Nucleus accumbens (tissue), 56 donors: Measurements from ENCODE around the gene PTBP2.

Source experiments
- DNase-seq, 56 donors: peaks; one replicate each; lab custom pipeline; 2025; lab: John Stamatoyannopoulos, UW

Gene PTBP2

DNA sequence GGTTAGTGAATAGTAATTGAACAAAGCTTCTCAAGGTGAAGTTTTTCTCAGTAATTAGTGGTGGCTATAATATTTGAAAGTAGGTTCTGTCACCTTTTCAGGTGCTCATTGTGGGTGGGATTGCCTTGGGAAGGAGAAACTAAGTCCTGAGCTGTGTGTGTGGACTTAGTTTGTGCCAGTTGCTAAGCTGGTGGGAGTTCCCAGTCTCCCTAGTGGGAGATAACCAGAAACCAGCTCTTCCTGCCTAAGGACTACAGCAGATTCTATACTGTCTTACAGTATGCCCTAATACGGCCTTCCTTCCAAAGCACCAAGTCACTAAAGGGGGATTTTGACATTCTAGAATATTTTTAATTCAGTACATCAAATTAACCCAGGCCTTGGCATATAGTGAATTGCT is 94.3 kb downstream of the PTBP2 start:
- no peak for DNase-seq

GRCh38 chr1:96820107-96820506 is 98.5 kb downstream of the PTBP2 start:
- DNase-seq, result no peak

GRCh38 chr1:96820671-96821070 is 99.1 kb downstream of the PTBP2 start:
- no peak for DNase-seq

- DNase-seq, result no peak
Measured at GRCh38 chr1:96825231-96825630, 103.6 kb downstream of the PTBP2 start.

- DNase-seq, result no peak
Measured at GRCh38 chr1:96825950-96826576, 104.5 kb downstream of the PTBP2 start.

DNA sequence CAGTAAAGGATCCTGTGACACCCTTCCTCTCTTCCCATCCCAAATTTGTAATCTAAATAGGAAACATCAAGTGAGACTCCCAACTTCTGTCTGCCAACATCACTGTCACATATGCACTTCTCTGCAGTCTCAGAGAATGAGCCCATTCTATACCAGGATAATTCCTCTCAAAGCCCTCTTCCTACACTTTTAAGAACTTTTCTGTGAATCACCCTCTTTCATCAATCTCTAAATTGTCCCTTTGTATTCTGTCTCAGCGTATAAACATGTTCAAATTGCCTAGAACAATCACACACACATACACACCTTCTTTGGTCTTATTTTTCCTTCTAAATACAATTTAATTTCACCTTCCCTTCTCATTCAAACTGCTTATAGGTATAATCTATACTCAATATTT is 111.8 kb downstream of the PTBP2 start:
- no peak for DNase-seq

GRCh38 chr1:96834986-96835385 is 113.4 kb downstream of the PTBP2 start:
- DNase-seq, result no peak

- no peak for DNase-seq
Measured at GRCh38 chr1:96837057-96837780, 115.6 kb downstream of the PTBP2 start.

- no peak for DNase-seq
Measured at GRCh38 chr1:96837781-96838216, 116.2 kb downstream of the PTBP2 start.

- DNase-seq, result no peak
Measured at GRCh38 chr1:96840396-96840795, 118.8 kb downstream of the PTBP2 start.

DNA sequence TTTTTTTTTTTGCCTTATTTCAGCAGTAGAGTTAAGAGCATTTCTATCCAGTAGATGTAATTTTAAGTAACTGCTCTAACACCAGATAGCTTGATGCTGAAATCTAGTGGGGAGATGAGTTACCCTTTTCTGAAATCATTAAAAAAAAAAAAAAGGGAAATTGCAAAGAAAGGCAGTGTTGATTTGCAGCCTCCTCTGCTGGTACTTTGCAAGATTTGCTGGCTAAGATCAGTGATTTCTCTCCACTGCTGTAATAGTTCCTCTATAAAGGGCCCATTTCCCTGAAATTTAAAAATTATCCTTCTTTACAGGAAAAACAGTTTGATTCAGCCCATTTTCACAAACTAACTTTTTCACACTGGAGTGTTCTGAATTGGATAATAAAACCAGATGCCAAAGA is 120.6 kb downstream of the PTBP2 start:
- no peak for DNase-seq

DNA sequence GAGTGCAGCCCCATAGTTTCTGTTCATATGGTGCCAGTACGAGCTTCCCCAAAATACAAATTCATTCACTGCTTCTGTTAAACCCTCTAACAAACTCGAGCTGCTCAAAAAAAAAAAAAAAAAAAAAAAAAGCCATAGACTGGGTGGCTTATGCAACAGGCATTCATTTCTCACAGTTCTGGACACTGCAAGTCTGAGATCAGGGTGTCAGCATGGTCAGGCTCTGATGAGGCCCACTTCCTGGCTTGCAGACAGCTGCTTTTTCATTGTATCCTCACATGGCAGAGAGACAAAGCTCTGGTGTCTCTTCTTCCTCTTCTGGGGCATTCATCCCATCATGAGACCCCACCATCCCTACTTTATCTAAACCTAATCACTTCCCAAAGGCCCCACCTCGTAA is 121.6 kb downstream of the PTBP2 start:
- no peak for DNase-seq

DNA sequence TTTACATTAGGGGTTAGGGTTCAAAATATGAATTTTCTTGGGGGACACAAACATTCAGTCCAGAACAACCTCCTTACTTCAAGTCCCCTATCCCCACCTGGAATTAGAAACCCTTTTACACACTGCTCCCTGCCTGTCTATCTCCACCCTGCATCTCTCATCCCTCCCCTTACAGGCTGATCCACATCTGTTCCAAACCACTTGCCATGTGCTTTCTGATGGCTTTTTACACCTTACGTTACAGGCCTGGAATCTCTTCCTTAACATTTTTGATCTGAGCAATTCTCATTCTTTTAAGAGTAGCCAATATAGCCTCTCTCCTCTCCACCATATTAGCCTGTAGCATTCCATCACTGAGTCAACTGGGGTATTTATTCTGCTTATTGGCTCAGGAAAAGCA is 122.0 kb downstream of the PTBP2 start:
- DNase-seq, result no peak

- peak in 11 of 56 donors; percentile 0 to 30 (median 11) for DNase-seq
Measured at GRCh38 chr1:96845464-96845863, 123.9 kb downstream of the PTBP2 start.

DNA sequence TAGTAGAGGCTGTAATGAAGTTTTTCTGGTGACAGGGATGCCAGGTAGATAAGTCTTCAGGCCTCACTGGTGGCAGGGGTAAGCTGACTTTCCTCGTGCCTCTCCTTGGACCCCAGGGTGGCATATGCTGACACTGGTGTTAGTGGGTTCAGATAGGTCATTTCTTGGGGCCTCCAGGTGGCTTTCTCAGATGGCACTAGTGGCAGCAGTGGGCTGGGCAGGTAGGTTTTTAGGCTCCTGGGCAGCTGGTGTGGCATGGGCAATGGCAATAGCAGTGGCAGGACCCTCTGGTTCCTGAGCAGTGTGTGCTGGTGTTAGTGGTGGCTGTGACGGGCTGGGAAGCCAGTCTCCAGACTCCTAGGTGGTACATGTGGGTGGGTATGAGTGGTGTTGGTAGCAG is 140.3 kb downstream of the PTBP2 start:
- no peak for DNase-seq

- no peak for DNase-seq
Measured at GRCh38 chr1:96863449-96863848, 141.9 kb downstream of the PTBP2 start.
